Mesendoderm (in vitro differentiated cells): ENCODE measurements around the gene KPNB1.

ENCODE experiments used
- DNase-seq: peaks from one replicate; pipeline ENCODE4 v3.0.0; 2013
- H2AK5ac ChIP-seq: 2 replicates; pipeline ENCODE4 v1.6.1; 2013; ENCODE audit warnings: low read length, inconsistent platforms
- H2BK120ac ChIP-seq: 2 replicates; pipeline ENCODE4 v1.6.1; 2013; ENCODE audit warnings: low read depth, mild to moderate bottlenecking, low read length, moderate library complexity, mixed read lengths
- H2BK15ac ChIP-seq: replicated peaks from 2 replicates; pipeline ENCODE4 v1.6.1; 2013; ENCODE audit warnings: low read depth, mild to moderate bottlenecking, moderate library complexity
- H2BK5ac ChIP-seq: 2 replicates; pipeline ENCODE4 v1.6.1; 2013; ENCODE audit warnings: low read length, inconsistent platforms
- H3K18ac ChIP-seq: 2 replicates; pipeline ENCODE4 v1.6.1; 2013; ENCODE audit warnings: mild to moderate bottlenecking, low read length, mixed read lengths
- H3K23ac ChIP-seq: one replicate; pipeline ENCODE4 v1.6.1; 2013; ENCODE audit warnings: low read length
- H3K27ac ChIP-seq: 2 replicates; pipeline ENCODE4 v1.5.1; 2013; ENCODE audit warnings: low read depth, mild to moderate bottlenecking, inconsistent platforms, low read length, moderate library complexity
- H3K27me3 ChIP-seq: 2 replicates; pipeline ENCODE4 v1.6.1; 2013; ENCODE audit warnings: low read length, control low read depth, mild to moderate bottlenecking, inconsistent platforms; ENCODE audit not compliant: insufficient read depth, poor library complexity
- H3K36me3 ChIP-seq: 2 replicates; pipeline ENCODE4 v1.6.1; 2013; ENCODE audit warnings: low read length, inconsistent platforms; ENCODE audit not compliant: control insufficient read depth, insufficient read depth
- H3K4ac ChIP-seq: one replicate; pipeline ENCODE4 v1.6.1; 2013; ENCODE audit warnings: low read depth, mild to moderate bottlenecking, low read length, moderate library complexity
- H3K4me1 ChIP-seq: 2 replicates; pipeline ENCODE4 v1.6.1; 2013; ENCODE audit warnings: low read depth, low read length, inconsistent platforms; ENCODE audit not compliant: control insufficient read depth
- H3K4me2 ChIP-seq: 2 replicates; pipeline ENCODE4 v1.6.1; 2013; ENCODE audit warnings: low read length
- H3K4me3 ChIP-seq: 2 replicates; pipeline ENCODE4 v1.5.1; 2013; ENCODE audit warnings: mild to moderate bottlenecking, low read length
- H3K56ac ChIP-seq: one replicate; pipeline ENCODE4 v1.6.1; 2013; ENCODE audit warnings: low read length
- H3K79me1 ChIP-seq: 2 replicates; pipeline ENCODE4 v1.6.1; 2013; ENCODE audit warnings: low read length, inconsistent platforms
- H3K79me2 ChIP-seq: 2 replicates; pipeline ENCODE4 v1.6.1; 2013; ENCODE audit warnings: mild to moderate bottlenecking, low read length; ENCODE audit not compliant: control insufficient read depth, insufficient read depth
- H3K9ac ChIP-seq: 2 replicates; pipeline ENCODE4 v1.6.1; 2013; ENCODE audit warnings: low read length, inconsistent platforms
- H4K5ac ChIP-seq: one replicate; pipeline ENCODE4 v1.6.1; 2013; ENCODE audit warnings: low read length
- H4K8ac ChIP-seq: one replicate; pipeline ENCODE4 v1.6.1; 2013; ENCODE audit warnings: low read depth, mild to moderate bottlenecking, control low read depth, low read length, moderate library complexity
- WGBS: extraction: QIAGEN DNeasy Blood & Tissue Kit; methylation state at CpG from one replicate; pipeline ENCODE4 v1.1.7; 2013; ENCODE audit warnings: low lambda C conversion rate, missing lambda C conversion rate; ENCODE audit not compliant: insufficient coverage; ENCODE audit errors: extremely low coverage; 5-methylcytosine and 5-hydroxymethylcytosine counted together

KPNB1 gene

DNA sequence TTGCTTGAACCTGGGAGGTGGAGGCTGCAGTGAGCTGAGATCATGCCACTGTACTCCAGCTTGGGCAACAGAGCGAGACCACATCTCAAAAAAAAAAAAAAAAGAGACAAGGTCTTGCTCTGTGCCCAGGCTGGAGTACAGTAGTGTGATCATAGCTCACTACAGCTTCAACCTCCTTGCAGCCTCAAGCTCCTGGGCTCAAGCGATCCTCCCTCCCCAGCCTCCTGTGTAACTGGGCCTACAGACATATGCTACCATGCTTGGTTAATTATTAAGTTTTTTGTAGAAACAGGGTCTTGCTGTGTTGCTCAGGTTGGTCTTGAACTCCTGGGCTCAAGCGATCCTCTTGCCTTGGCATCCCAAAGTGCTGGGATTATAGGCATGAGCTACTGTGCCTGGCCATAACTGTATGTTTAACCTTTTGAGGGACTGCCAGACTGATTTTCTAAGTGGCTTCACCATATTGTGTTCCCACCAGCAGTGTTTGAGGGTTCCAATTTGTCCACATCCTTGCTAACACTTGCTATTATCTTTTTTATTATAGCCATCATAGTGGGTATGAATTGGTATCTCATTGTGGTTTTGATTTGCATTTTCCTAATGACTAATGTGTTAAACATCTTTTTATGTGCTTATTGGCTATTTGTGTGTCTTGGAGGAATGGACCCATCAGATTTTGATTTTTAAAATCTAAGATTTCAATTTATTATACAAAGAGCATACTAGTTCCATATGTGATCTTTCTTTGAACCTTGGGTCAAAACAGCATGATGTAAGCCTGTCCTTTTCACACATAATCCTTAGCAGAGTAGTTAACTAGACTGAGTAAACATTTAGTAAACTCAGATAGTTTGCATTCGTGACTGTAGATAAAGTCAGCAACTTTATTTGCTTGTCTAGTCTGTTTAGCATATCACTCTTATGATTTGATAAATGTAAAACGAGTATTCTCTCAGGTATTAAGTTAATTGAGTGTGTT, 38.1 kb upstream of the KPNB1 start:
- Histone ChIP-seq H3K9ac (no peak overlapping the region), H3K56ac (no peak overlapping the region), H3K4me2 (no peak overlapping the region), H3K4ac (no peak overlapping the region), H2BK120ac (no peak overlapping the region), H2AK5ac (no peak overlapping the region), H3K36me3 (no peaks in the 10 kb centered on the region), H3K27me3 (no peaks in the 10 kb centered on the region), H3K79me2 (no peaks in the 10 kb centered on the region), H3K18ac (no peak overlapping the region), H2BK15ac (no peak overlapping the region), H2BK5ac (no peak overlapping the region), H3K4me3 (no peak overlapping the region), H3K27ac (no peak overlapping the region), H4K8ac (no peak overlapping the region), H3K4me1 (no peaks in the 10 kb centered on the region), H4K5ac (no peak overlapping the region), H3K23ac (no peak overlapping the region), H3K79me1 (no peaks in the 10 kb centered on the region)
- DNase-seq = no peak
- no CpG with 5 or more reads among the region's 5 CpGs for WGBS

DNA sequence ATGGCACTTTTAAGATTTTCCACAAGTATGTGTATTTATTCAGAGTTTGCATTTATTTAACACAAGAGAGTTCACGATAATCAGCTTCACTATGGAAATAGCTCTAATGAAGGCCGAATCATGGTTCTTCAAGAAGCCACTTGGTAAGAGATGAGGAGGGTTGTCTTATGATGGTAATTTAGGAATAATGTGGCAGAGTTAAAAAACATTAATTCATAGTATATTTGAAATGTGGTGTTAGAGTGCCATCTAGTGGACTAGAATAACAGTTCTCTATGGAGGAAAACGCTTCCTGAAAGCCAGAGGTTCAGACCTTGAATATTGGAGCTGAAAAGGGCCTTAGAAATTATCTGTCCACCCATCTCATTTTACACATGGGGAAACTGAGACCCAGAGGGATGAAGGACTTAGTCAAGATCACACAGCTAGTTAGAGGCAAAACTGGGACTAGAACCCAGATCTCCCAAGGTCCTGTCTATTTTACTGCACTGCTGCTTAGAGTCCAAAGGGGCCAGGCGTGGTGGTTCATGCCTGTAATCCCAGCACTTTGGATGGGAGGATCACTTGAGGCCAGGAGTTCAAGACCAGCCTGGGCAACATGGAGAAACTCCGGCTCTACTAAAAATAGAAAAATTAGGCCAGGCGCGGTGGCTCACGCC, 33.8 kb upstream of the KPNB1 start:
- Histone ChIP-seq H3K36me3 (no peaks in the 10 kb centered on the region), H3K9ac (no peak overlapping the region), H4K8ac (no peak overlapping the region), H2BK120ac (no peak overlapping the region), H4K5ac (no peak overlapping the region), H2AK5ac (no peak overlapping the region), H3K4me3 (no peak overlapping the region), H3K23ac (no peak overlapping the region), H3K4me1 (no peaks in the 10 kb centered on the region), H3K79me1 (no peaks in the 10 kb centered on the region), H3K4me2 (no peak overlapping the region), H3K56ac (no peak overlapping the region), H3K79me2 (no peaks in the 10 kb centered on the region), H3K27ac (no peak overlapping the region), H3K27me3 (no peaks in the 10 kb centered on the region), H3K4ac (no peak overlapping the region), H2BK5ac (no peak overlapping the region), H2BK15ac (no peak overlapping the region), H3K18ac (no peak overlapping the region)
- DNase-seq = peak; percentile 49
- WGBS = no CpG with 5 or more reads among the region's 8 CpGs

DNA sequence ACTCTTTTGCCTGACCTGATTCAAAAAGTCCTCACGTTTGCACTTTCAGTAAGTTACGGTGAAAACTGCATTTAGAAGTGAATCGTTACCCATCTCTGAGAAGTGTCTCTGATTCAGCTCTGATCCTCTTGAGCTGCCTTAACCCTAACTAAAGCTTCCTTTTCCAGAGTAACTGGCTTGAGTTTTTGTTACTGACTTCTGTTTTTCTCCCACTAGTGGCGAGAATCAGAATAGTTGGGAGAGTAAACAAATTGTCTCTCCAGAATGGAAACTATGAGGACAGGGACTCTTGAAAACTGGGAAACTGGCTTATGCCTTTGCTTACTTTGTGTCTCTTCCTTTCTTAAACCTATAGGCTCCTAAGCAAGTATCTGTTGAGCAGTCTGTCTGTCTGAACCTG, 31.3 kb upstream of the KPNB1 start:
- Histone ChIP-seq H2BK120ac (no peak overlapping the region), H3K23ac (no peak overlapping the region), H3K36me3 (no peaks in the 10 kb centered on the region), H2BK15ac (no peak overlapping the region), H2AK5ac (no peak overlapping the region), H3K18ac (no peak overlapping the region), H3K27ac (no peak overlapping the region), H2BK5ac (no peak overlapping the region), H3K4me2 (no peak overlapping the region), H3K9ac (no peak overlapping the region), H4K8ac (no peak overlapping the region), H3K79me2 (no peaks in the 10 kb centered on the region), H4K5ac (no peak overlapping the region), H3K4me3 (no peak overlapping the region), H3K27me3 (no peaks in the 10 kb centered on the region), H3K4ac (no peak overlapping the region), H3K4me1 (peaks cover 2% of the 10 kb centered on the region), H3K79me1 (no peaks in the 10 kb centered on the region), H3K56ac (no peak overlapping the region)
- DNase-seq = peak; percentile 66
- no CpG with 5 or more reads among the region's 4 CpGs for WGBS

DNA sequence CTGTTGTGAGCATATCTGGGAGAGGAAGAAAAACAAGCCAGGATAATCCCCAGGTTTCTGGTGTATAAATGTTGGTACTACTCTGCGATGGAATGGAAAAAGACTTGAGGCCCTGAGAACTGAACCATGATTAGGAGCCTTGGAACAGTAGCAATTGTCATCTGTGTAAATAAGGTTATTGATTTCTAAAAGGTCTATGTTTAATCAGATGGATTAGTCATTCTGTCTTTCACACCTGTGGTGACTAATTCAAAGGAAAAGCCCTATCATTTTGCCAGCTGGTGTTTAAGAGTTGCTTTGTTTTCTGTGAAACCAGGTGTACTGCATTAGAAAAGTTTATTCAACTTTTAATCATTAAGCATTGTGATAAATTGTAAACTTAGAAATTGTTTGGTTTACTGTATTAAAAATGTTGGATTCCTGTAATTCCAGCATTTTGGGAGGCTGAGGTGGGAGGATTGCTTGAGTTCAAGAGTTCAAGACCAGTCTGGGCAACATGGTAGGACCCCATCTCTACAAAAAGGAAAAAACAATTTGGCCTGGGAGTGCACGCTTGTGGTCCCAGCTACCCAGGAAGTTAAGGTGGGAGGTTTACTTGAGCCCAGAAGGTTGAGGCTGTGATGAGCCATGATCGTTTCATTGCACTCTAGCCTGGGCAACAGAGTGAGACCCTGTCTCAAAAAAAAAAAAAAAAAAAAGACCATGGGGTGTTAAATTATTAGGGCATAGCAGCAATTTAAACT, 29.0 kb upstream of the KPNB1 start:
- no CpG with 5 or more reads among the region's 3 CpGs for WGBS
- no peak overlapping the region for H3K56ac ChIP-seq
- H3K27me3 ChIP-seq = no peaks in the 10 kb centered on the region
- H2BK5ac ChIP-seq = no peak overlapping the region
- H2AK5ac ChIP-seq = no peak overlapping the region
- no peak overlapping the region for H4K8ac ChIP-seq
- H2BK120ac ChIP-seq = no peak overlapping the region
- H3K79me1 ChIP-seq = no peaks in the 10 kb centered on the region
- no peak overlapping the region for H3K9ac ChIP-seq
- peaks cover 2% of the 10 kb centered on the region for H3K4me1 ChIP-seq
- no peak overlapping the region for H3K23ac ChIP-seq
- H3K36me3 ChIP-seq = peaks cover 3% of the 10 kb centered on the region
- no peak overlapping the region for H3K4me3 ChIP-seq
- H3K4me2 ChIP-seq = no peak overlapping the region
- no peak overlapping the region for H3K4ac ChIP-seq
- no peak overlapping the region for H4K5ac ChIP-seq
- H3K18ac ChIP-seq = no peak overlapping the region
- no peak for DNase-seq
- H3K79me2 ChIP-seq = no peaks in the 10 kb centered on the region
- peak overlapping the region; percentile 70 for H3K27ac ChIP-seq
- H2BK15ac ChIP-seq = no peak overlapping the region

DNA sequence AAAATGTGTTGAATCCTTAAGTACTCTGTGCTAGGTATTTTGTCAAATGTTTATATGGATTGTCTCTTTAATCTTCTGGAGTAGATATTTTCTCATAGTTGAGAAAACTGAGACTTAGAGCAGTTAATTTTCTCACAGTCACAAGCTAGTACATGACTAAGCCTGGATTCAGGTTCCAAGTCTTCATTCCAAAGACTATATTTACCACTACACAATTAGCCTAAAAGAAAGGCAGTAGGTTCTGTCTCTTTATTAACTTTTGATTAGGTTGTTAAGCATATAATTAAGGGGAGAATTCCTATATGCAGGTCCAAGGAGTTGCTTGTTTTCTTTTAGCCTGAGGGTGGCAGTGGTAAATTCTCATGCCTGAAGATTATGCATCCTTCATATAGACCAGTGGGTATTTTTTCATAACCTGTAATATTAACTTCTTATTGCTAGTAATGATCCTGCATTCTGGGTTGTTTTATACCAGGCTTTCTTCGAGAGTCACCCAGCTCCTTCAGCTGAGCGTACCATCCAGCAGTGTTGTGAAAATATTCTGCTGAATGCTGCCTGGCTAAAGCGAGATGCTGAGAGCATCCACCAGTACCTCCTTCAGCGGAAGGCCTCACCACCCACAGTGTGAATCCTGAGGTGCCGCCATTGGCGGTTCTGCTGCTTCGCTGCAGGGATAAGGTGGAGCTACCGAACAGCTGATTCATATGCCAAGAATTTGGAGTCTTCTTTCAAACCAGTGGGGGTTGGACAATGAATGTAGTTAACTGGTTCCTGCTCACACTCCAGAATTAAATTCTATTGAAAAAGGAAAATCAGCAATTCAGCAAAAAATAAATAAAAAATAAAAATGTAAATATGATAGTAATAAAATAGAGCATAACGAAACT, 28.2 kb upstream of the KPNB1 start:
- H2AK5ac ChIP-seq = no peak overlapping the region
- no peak overlapping the region for H3K23ac ChIP-seq
- H3K9ac ChIP-seq = no peak overlapping the region
- no peak overlapping the region for H4K8ac ChIP-seq
- H3K4ac ChIP-seq = no peak overlapping the region
- H3K79me1 ChIP-seq = no peaks in the 10 kb centered on the region
- H3K18ac ChIP-seq = no peak overlapping the region
- peak overlapping the region; percentile 42 for H3K27ac ChIP-seq
- H4K5ac ChIP-seq = no peak overlapping the region
- peaks cover 2% of the 10 kb centered on the region for H3K4me1 ChIP-seq
- no CpG with 5 or more reads among the region's 9 CpGs for WGBS
- no peak overlapping the region for H3K56ac ChIP-seq
- H3K36me3 ChIP-seq = peaks cover 3% of the 10 kb centered on the region
- no peaks in the 10 kb centered on the region for H3K79me2 ChIP-seq
- no peaks in the 10 kb centered on the region for H3K27me3 ChIP-seq
- DNase-seq = peak; percentile 97
- H2BK120ac ChIP-seq = no peak overlapping the region
- no peak overlapping the region for H3K4me2 ChIP-seq
- H2BK5ac ChIP-seq = no peak overlapping the region
- no peak overlapping the region for H3K4me3 ChIP-seq
- H2BK15ac ChIP-seq = no peak overlapping the region
